HG03064 (cell line): Measurements from ENCODE around the gene PHACTR3.

Experiments used
- ATAC-seq: cut with Tn5 transposase; IDR thresholded peaks from one replicate; pipeline ENCODE4 v1.9.1; 2021; ENCODE audit warnings: low read depth; ENCODE audit not compliant: unreplicated experiment

The PHACTR3 gene

DNA sequence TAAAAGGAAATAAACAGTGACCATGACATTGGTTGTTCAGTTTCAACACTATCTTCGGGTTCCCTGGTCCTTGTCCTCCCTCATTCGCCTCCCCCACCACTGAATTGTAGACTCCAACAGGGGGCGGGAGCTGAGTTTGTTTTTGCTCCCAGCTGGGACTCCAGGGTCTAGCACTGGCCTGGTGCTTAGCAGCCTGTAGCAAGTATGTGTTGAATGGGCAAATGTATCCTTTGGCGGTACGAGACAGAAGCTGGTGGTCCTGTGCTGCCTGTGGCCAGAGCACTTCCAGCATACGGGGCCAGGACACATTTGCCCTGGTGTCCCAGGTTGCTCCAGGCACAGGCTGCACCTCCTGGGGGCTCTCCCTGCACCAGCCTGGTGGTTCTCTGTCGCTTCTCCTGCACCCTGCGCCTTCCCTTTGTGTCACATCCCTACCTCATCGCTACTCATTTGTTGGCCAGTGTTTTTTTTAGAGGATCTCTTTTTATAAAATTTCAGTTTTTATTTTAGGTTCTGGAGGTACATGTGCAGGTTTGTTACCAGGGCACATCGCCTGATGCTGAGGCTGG lies 40.1 kb downstream of the PHACTR3 start:
- no peak for ATAC-seq

DNA sequence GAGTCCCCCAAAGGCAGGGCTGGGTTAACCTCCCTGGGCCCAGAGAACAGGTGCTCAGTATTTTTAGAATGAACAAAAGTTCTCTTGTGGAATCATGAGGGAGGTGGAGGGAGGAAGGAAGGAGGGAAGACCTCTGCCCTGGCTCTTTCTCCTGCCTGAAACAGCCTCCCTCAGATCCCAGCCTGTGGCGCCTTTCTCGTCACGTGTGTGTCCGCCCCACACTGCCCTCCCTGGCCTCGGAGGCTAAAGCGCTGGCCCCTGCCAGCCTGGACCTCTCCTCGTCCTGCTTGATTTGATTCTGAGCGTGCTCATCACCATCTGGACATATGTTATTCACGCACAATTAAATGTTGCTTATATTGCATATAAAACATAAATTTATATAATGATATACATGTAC lies 40.9 kb downstream of the PHACTR3 start:
- no peak for ATAC-seq

- ATAC-seq: no peak
These were observed 41.4 kb downstream of the PHACTR3 start for GRCh38 chr20:59645761-59646171.

DNA sequence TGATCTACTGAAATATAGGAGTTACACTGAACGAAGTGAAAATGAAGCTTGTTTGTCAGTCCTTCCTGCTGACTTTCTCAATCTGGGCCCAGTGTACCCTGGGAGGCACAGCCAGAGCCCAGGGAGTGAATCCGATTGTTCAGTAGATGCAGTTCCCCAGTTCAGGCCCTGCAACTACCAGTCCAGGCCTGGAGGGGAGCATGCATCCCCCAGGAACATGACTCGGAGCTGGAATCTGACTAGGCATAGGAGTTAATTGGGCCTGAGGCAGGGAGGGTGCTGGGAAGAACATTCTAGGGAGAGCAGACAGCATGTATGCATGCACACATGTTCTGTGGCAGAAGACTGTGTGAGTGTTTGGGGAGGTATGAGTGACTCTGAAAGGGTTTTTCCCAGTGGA lies 42.1 kb downstream of the PHACTR3 start:
- no peak for ATAC-seq

DNA sequence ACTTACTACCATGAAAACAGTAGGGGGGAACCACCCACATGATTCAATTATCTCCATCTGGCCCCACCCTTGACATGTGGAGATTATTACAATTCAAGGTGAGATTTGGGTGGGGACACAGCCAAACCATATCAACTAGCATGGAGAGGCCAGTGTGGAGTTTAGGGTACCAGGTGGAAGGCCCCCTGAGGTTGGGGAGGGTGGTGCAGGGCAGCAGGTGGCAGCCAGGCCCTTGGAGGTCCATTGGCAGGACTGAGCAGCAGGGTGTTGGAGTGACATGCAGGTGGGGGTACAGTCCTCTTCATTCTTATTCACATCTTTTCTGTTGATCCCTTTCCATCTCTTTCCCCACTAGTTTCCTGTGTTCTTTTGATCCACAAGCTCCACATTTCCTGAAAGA lies 42.9 kb downstream of the PHACTR3 start:
- ATAC-seq: no peak

GRCh38 chr20:59648466-59649070 lies 44.2 kb downstream of the PHACTR3 start:
- ATAC-seq: no peak

DNA sequence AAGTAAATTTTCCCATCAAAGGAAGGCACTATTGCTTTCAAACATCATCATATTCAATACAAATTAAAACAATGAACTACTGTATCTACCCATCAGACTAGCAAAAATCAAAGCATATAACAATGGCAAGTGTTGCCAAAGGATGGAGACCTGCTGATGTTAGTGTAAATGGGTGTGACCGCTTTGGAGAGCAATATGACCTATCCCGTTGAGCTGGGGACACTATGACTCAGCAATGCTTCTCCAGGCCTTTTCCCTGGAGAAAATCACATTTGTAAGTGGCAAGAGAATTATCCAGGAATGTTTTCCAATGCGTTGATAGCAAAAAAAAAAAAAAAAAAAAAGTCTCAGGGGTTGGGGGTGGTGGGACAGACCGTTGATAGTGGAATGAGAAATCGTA lies 46.1 kb downstream of the PHACTR3 start:
- no peak for ATAC-seq

- no peak for ATAC-seq
These were observed 48.0 kb downstream of the PHACTR3 start for GRCh38 chr20:59652381-59652780.

DNA sequence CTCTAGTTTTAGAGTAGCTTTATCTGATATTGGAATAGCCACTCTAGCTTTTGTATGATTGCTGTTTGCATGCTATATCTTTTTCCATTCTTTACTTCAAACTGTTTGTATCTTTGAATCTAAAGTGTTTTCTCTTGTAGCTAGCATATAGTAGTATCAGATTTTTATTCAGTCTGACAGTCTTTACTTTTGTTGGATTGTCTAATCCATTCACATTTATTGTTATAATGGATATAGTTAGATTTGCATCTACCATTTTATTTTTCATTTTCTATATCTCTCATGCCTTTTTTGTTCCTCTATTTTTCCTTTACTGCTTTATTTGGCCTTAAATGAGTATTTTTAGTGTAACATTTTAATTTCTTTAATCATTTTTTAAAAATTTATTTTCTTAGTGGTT lies 52.1 kb downstream of the PHACTR3 start:
- no peak for ATAC-seq

DNA sequence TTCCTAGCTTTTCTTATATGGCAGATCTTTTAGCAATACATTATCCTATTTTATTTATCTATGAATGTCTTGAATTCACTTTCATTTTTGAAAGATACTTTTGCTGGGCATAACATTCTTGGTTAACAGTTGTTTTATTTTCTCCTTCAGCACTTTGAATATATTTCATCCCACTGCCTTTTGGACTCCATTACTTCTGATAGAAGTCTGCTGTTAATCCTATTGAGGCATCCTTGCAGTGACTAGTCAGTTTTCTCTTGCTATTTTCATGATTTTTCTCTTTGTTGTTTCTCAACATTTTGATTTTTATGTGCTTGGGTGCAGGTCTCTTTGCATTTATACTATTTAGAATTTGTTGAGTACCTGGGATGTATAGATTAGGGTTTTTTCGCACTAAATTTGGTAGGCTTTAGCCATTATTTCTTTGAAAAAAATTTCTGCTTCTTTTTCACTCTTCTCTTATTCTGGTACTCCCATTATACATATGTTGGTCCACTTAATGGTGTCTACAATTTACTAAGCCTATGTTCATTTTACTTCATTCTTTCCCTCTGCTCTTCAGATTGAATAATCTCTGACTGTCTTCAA lies 53.2 kb downstream of the PHACTR3 start:
- ATAC-seq: no peak

DNA sequence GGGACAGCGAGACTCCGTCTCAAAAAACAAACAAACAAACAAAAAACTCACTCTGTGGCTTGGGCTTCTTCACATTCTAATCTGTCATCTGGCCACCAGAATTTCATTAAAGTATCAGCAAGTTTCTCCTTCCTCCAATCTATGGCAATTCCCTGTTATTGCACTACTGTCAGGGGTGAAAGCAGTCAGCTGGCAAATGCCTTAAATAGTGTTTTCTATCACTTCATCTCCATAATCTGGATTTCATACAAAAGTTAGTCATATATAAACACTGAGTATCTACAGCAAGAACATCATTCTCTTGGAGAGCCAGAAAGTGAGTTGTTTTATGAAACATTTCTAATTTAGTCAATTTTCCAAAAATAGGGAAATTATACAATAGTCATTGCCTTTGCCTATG lies 56.1 kb downstream of the PHACTR3 start:
- no peak for ATAC-seq

- no peak for ATAC-seq
These were observed 56.8 kb downstream of the PHACTR3 start for GRCh38 chr20:59661153-59661552.

DNA sequence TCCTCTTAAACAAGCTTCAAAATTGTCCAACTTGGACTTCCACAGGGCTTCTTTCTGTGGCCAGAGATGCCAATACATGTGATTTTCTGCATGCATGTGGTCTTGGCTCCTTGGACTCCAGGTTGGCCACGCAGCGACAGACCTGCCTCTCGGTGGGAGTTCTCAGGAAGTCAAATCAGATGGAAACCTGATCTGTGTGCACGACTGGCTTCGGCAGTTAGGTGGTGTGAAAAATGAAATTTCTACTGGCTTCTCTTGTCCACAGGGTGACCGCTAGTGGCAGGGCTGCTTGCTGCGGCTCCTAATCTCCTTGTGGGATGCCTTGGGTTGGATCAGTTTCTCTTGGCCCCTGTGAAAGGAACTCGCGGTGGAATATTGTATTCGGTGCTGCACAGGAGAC lies 57.3 kb downstream of the PHACTR3 start:
- ATAC-seq: no peak

DNA sequence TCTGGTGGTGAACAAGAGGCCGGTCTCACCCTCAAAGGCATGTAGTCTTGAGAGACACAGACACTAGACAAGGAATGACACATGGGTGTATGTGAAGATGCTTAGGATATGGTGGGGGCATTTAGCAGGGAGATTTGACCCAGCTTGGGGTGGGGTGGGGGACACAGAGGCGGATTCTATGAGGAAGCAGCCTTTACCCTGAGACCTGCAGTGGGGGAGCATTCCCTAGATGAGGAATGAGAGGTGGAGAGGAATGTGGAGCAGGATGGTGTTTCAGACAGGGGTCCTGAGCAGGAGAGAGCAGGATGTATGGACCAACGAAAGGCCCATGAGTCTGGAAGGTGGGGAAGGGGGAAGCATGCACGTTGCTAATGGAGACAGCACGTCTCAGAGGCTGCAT lies 57.8 kb downstream of the PHACTR3 start:
- no peak for ATAC-seq

DNA sequence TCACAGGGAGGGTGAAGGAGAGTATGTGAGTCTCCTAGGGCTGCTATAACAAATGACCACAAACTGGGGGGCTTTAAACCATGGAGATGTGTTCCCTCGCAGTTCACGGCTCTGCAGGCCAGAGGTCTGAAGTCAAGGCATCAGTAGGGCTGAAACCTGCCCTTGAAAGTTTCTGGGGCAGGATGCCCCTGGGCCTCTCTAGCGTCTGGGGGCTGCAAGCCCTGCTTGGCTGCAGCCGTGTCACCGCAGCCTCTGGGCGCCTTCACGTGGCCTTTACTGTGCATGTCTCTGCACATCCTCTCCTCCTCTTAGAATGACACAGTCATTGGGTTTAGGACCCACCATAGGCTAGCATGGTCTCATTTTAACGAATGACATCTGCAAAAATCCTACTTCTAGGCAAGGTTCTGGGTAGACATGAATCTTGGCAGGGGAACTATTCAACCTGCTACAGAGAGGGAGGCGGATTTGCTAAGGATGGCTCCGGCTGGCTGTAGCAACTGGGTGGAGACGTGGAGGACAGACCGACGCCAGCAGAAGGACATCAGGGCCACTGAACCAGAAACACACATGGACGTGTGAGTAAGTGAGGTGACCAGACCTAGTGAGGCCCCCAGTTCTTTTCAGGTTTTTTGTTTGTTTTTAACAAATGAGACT lies 58.6 kb downstream of the PHACTR3 start:
- no peak for ATAC-seq

DNA sequence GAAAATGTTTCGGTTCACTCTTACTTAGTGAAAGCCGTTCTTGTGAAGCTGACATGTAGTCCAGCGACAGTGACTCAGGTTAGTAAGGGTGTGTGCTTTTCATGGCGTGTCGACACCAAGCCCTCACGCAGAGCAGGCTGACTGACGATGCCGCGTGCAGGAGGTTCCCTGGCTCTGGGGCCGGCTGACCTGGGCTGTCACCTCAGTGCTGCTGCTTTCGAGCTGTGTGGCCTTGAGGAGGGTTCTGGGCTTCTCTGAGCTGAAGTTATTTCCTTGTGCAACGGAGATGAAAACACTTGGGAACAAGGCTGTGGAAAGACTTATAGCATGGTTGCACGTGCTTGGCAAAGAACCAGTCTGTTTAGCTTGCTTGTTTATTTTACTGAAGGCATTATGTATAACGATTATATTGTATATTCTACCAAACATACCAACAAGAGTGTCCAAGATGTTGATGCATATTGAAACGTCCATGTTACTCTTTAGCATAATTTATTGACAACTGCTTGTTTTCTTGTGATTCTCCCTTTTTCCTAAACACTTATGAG lies 59.2 kb downstream of the PHACTR3 start:
- no peak for ATAC-seq

- ATAC-seq: no peak
These were observed 60.1 kb downstream of the PHACTR3 start for GRCh38 chr20:59664421-59664941.

DNA sequence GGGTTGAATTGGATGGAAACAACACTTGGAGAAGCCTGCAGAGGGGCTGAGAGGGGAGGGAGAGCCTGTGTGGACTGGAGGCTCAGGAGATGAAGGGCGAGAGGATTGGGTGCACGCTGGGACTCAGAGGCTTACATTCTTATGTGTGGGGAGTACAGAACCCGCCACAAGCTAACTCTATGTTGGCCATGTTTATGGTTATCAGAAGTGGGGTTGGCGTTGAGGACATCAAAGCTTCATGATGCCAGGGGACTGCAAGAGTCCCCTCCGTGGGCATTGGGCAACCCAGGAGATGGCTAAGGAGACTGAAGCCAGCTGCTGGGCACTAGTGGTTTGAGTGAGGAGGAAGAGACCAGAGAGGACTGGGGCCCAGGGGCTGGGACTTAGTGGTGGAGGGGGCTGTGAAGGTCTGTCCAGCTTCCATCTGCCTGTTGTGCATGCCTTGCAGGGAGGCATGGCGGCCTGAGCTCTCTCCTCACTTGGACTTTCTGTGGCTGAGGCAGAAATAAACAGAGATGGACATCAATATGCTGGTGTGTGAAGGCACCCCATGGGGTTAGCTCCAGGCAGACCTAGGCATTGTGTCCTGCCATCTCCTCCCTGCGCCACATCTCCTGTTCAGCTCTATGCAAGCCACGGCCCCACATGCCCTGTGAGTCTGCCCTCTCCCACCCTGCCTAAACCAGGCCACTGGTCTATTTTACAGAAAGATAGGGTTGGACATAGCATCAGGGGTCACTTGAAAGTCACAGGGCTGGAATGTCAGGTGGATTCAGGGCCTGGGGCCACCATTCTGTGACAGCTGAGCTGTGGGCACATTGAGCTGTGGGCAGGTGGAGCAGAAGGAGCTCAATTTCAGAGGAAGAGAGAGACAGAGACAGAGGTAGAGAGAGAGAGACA lies 61.6 kb downstream of the PHACTR3 start:
- no peak for ATAC-seq

DNA sequence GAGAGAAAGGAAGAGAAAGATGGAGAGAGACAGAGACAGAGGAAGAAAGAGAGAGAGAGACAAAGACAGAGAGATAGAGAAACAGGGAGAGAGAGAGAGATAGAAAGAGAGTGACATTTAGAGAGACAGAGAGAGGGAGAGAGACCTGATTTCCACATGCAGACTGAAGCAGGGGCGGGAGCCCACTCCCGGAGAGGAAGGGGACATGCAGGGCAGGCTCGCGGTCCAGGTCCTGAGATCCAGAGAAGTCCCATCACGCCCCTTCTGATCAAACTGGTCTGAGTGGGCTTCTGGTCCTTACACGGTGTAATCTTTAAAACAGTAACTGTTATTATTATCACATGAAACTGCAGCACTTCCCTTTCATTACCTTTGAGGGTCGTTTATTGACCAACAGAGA lies 62.2 kb downstream of the PHACTR3 start:
- ATAC-seq: no peak

- ATAC-seq: no peak
These were observed 62.8 kb downstream of the PHACTR3 start for GRCh38 chr20:59667131-59667530.
